ENCODE data around the gene LDLRAP1. TPM values are rescaled to one million over a fixed set of nuclear protein-coding genes. Genes with fewer than 3 reads are reported as not detected.
"Not testable (repeated sequence)": the region's sequence is repeated elsewhere in the genome, so short reads cannot be mapped to it uniquely, and the experiment has no call there.

The LDLRAP1 gene
- total RNA-seq, 1 donor from 2014 or later = 30.3 TPM

DNA sequence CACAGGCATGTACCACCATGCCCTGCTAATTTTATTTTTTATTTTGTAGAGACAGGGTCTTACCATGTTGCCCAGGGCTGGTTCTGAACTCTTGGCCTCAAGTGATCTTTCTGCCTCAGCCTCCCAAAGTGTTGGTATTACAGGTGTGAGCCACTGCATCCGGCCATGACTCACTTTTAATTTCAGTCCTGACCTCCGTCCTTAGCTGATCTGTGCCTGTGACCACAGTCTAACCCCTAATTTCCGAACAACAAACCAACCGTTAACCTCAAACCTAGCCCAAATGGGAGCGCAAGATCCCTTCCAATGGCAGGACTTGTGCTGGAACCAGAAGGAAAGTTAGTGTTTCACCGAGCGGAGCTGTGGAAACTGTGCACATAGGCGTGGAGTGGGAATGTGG lies 43.9 kb downstream of the LDLRAP1 start:
- TF ChIP-seq, protein P1, sequence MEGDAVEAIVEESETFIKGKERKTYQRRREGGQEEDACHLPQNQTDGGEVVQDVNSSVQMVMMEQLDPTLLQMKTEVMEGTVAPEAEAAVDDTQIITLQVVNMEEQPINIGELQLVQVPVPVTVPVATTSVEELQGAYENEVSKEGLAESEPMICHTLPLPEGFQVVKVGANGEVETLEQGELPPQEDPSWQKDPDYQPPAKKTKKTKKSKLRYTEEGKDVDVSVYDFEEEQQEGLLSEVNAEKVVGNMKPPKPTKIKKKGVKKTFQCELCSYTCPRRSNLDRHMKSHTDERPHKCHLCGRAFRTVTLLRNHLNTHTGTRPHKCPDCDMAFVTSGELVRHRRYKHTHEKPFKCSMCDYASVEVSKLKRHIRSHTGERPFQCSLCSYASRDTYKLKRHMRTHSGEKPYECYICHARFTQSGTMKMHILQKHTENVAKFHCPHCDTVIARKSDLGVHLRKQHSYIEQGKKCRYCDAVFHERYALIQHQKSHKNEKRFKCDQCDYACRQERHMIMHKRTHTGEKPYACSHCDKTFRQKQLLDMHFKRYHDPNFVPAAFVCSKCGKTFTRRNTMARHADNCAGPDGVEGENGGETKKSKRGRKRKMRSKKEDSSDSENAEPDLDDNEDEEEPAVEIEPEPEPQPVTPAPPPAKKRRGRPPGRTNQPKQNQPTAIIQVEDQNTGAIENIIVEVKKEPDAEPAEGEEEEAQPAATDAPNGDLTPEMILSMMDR (IDR thresholded peaks at IDR 0.05) = no peak
- Histone ChIP-seq H3K9me3 (no peaks in the 10 kb centered on the region), H3K36me3 (no peaks in the 10 kb centered on the region), H3K27me3 (ENCODE audit: low read depth) (no peaks in the 10 kb centered on the region), H3K4me1 (peaks cover 31% of the 10 kb centered on the region), H3K27ac (no peak overlapping the region), H3K4me3 (no peak overlapping the region)
- intact Hi-C loops (cut with DNase I) = no loop called here
- ATAC-seq (no peak), DNase-seq (no peak)

GRCh38 chr1:25588224-25588623 lies 44.8 kb downstream of the LDLRAP1 start:
- DNase-seq; H3K4me3 ChIP-seq; H3K27ac ChIP-seq; H3K27me3 ChIP-seq (ENCODE audit: low read depth); H3K9me3 ChIP-seq; H3K36me3 ChIP-seq; ATAC-seq; intact Hi-C loops (cut with DNase I): not testable (repeated sequence)
- peaks cover 31% of the 10 kb centered on the region for H3K4me1 ChIP-seq

- intact Hi-C loops (cut with DNase I); H3K27me3 ChIP-seq (ENCODE audit: low read depth); DNase-seq; H3K4me3 ChIP-seq; H3K27ac ChIP-seq; H3K36me3 ChIP-seq; H3K9me3 ChIP-seq; ATAC-seq: not testable (repeated sequence)
- H3K4me1 ChIP-seq = peaks cover 31% of the 10 kb centered on the region
These were observed 45.4 kb downstream of the LDLRAP1 start for GRCh38 chr1:25588786-25589185.

DNA sequence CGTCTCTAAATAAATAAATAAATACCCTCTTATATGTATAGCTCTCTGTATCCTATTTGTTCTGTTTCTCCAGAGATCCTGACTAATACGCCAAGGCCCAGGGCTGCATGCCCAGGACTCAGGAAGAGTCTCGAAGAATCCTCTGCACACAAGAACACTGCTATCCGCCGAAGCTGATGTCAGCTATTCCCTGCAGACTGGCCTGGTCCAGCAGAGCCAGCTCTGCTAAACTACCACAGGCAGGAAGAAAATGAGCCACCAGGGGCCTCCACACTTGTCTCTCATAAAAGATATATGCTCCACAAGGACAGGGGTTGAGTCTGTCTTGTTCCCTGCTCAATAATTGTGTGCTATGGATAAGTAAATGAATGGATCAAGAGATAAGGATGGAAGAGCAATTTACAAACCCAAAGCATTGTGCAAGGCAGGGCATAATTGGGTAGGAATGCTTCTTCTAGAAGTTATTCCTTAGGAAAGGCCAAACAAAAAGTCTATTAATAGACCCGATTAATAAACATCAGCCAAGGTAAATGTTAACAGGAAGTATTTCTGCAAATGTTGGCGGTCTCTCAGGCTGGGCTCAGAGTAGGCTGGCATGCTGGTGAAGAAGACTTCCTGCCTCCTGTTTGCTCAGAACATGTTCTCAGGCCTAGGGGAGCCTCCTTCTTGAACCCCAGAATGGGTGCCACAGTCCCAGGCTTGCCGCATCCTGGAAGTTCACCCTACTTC lies 46.9 kb downstream of the LDLRAP1 start:
- Histone ChIP-seq H3K27me3 (ENCODE audit: low read depth) (no peaks in the 10 kb centered on the region), H3K4me3 (no peak overlapping the region), H3K4me1 (peaks cover 31% of the 10 kb centered on the region), H3K27ac (no peak overlapping the region), H3K9me3 (no peaks in the 10 kb centered on the region), H3K36me3 (no peaks in the 10 kb centered on the region)
- intact Hi-C loops (cut with DNase I) = no loop called here
- ATAC-seq (peak; percentile 41 to 44), DNase-seq (no peak)
- TF ChIP-seq, protein P1 (IDR thresholded peaks at IDR 0.05) = peak; percentile 34

- TF ChIP-seq, protein P1 (IDR thresholded peaks at IDR 0.05) = no peak
- no peak for ATAC-seq
- no peak for DNase-seq
- H3K9me3 ChIP-seq = no peaks in the 10 kb centered on the region
- H3K4me1 ChIP-seq = peaks cover 16% of the 10 kb centered on the region
- H3K27ac ChIP-seq = no peak overlapping the region
- H3K4me3 ChIP-seq = no peak overlapping the region
- intact Hi-C loops (cut with DNase I) = no loop called here
- no peaks in the 10 kb centered on the region for H3K36me3 ChIP-seq
- H3K27me3 ChIP-seq (ENCODE audit: low read depth) = no peaks in the 10 kb centered on the region
These were observed 50.5 kb downstream of the LDLRAP1 start for GRCh38 chr1:25593861-25594260.

DNA sequence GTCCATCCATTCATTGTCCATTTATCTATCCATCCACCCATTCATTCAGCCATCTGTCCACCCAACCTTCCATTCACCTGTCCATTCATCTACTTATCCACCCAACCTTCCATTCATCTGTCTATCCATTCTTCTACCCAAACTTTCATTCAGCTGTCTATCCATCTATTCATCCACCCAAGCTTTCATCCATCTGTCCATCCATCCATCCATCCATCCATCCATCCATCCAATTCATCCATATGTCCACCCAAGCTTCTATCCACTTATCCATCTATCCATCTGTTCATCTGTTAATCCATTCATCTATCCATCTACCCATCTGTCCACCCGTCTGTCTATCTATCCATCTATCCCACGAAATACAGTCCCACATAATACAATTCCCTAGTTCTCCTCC lies 51.6 kb downstream of the LDLRAP1 start:
- H3K9me3 ChIP-seq = no peaks in the 10 kb centered on the region
- no peak overlapping the region for H3K4me3 ChIP-seq
- H3K27me3 ChIP-seq (ENCODE audit: low read depth) = no peaks in the 10 kb centered on the region
- peaks cover 9% of the 10 kb centered on the region for H3K4me1 ChIP-seq
- no peak overlapping the region for H3K27ac ChIP-seq
- no peaks in the 10 kb centered on the region for H3K36me3 ChIP-seq
- TF ChIP-seq, protein P1 (IDR thresholded peaks at IDR 0.05) = no peak
- DNase-seq (no peak), ATAC-seq (no peak)
- intact Hi-C loops (cut with DNase I) = no loop called here

- H3K4me1 ChIP-seq; intact Hi-C loops (cut with DNase I); ATAC-seq: not testable (repeated sequence)
These were observed 53.2 kb downstream of the LDLRAP1 start for GRCh38 chr1:25596641-25597040.

More at GRCh38 chr1:25596641-25597040, 53.2 kb downstream of the LDLRAP1 start:
- not testable (repeated sequence) for H3K27ac ChIP-seq; H3K27me3 ChIP-seq (ENCODE audit: low read depth); H3K4me3 ChIP-seq; H3K9me3 ChIP-seq; H3K36me3 ChIP-seq; DNase-seq

Measured in lower lobe of right lung (tissue), 2 donors.